ENCODE results near the gene QARS1. TPM values are rescaled to one million over a fixed set of nuclear protein-coding genes. Genes with fewer than 3 reads are reported as not detected.
A peak's percentile ranks its signal among the peaks of the same experiment; 100 is the strongest.

QARS1 gene
- total RNA-seq, 1 donor from 2014 or later = 177 TPM

DNA sequence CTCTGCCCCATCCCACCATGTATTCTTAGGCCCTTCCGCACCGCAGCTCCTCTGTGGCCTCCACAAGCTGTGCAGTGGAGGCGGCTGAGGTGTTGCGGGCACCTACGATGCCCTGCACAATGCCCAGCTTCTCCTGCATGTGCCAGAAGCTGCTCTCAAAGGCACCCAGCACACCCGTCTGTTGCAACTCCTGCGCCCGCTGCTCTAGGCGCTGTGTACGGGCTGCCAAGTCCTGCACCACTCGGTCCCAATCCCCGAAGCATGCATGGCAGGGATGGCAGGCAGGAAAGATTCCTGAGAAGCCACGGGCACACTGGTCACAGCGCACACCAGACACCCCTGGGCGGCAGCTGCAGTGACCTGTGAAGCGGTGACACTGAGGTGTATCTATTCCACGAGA is 19.1 kb upstream of the QARS1 start:
- no peaks in the 10 kb centered on the region for H3K9me3 Mint-ChIP-seq (ENCODE audit: low read depth)
- H3K27me3 Mint-ChIP-seq (ENCODE audit: low read depth) = no peaks in the 10 kb centered on the region
- H3K27ac Mint-ChIP-seq (ENCODE audit: unreplicated experiment) = no peak overlapping the region
- no peak overlapping the region for H3K4me3 Mint-ChIP-seq (ENCODE audit: unreplicated experiment)
- no peak for DNase-seq (ENCODE audit: low spot score)
- peaks cover 6% of the 10 kb centered on the region for H3K4me1 Mint-ChIP-seq (ENCODE audit: low read depth)
- TF ChIP-seq, protein P1, sequence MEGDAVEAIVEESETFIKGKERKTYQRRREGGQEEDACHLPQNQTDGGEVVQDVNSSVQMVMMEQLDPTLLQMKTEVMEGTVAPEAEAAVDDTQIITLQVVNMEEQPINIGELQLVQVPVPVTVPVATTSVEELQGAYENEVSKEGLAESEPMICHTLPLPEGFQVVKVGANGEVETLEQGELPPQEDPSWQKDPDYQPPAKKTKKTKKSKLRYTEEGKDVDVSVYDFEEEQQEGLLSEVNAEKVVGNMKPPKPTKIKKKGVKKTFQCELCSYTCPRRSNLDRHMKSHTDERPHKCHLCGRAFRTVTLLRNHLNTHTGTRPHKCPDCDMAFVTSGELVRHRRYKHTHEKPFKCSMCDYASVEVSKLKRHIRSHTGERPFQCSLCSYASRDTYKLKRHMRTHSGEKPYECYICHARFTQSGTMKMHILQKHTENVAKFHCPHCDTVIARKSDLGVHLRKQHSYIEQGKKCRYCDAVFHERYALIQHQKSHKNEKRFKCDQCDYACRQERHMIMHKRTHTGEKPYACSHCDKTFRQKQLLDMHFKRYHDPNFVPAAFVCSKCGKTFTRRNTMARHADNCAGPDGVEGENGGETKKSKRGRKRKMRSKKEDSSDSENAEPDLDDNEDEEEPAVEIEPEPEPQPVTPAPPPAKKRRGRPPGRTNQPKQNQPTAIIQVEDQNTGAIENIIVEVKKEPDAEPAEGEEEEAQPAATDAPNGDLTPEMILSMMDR (IDR thresholded peaks at IDR 0.05) = no peak
- H3K36me3 Mint-ChIP-seq (ENCODE audit: low read depth) = peaks cover 28% of the 10 kb centered on the region

DNA sequence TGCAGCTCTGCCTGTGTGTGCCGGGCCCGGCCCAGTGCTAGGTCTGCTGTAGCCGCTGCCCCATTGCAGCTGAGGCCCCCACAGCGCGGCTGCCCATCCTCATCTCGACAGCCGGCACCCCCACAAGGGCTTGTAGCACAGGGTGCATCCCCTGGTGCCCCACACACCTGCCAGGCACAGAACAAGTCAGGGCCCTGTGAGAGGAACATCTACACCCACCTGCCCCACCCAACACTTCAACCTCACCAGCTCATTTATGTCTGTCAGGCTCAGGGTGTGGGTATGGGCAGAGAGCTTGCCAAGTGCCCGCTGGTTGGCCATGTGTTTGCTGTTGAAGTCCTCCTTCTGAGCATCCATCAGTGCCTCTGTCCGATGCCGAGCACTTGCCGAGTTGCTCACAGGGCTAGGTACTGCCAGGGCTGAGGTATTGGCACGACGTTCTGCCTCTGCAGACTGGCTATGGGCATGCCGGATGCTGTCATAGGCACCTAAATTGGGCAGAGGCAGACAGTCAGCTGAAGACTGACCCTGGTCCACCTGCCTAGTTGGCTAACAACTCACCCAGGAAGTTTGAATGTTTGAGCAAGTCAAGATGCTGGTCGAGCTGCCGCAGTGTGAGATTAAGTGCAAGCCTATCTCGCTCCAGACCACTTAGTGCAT is 18.5 kb upstream of the QARS1 start:
- peaks cover 6% of the 10 kb centered on the region for H3K4me1 Mint-ChIP-seq (ENCODE audit: low read depth)
- H3K27ac Mint-ChIP-seq (ENCODE audit: unreplicated experiment) = peak overlapping the region; percentile 27
- H3K27me3 Mint-ChIP-seq (ENCODE audit: low read depth) = no peaks in the 10 kb centered on the region
- no peaks in the 10 kb centered on the region for H3K9me3 Mint-ChIP-seq (ENCODE audit: low read depth)
- peaks cover 24% of the 10 kb centered on the region for H3K36me3 Mint-ChIP-seq (ENCODE audit: low read depth)
- no peak overlapping the region for H3K4me3 Mint-ChIP-seq (ENCODE audit: unreplicated experiment)
- TF ChIP-seq, protein P1 (IDR thresholded peaks at IDR 0.05) = no peak
- DNase-seq (ENCODE audit: low spot score) = no peak

DNA sequence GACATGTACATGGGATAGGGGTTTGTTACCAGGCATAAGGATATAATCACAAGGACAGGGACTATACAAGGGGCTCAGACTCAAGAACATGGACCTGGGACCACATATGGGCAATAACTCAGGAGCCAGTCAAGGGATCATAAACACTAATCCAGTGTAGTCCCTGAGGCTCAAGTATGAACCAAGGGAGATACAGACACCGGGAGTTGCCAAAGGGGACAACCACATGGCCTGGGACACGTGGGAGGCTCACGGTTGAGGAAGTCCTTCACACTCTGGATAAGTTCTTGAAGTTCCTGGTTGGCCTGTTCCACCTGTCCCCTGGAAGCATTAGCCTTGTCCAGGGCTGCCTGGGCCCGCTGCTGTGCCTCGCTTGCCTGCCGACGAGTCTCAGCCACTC is 17.9 kb upstream of the QARS1 start:
- TF ChIP-seq, protein P1 (IDR thresholded peaks at IDR 0.05) = no peak
- H3K27ac Mint-ChIP-seq (ENCODE audit: unreplicated experiment) = no peak overlapping the region
- no peak for DNase-seq (ENCODE audit: low spot score)
- peaks cover 6% of the 10 kb centered on the region for H3K4me1 Mint-ChIP-seq (ENCODE audit: low read depth)
- peaks cover 27% of the 10 kb centered on the region for H3K36me3 Mint-ChIP-seq (ENCODE audit: low read depth)
- H3K9me3 Mint-ChIP-seq (ENCODE audit: low read depth) = no peaks in the 10 kb centered on the region
- H3K27me3 Mint-ChIP-seq (ENCODE audit: low read depth) = no peaks in the 10 kb centered on the region
- H3K4me3 Mint-ChIP-seq (ENCODE audit: unreplicated experiment) = no peak overlapping the region

DNA sequence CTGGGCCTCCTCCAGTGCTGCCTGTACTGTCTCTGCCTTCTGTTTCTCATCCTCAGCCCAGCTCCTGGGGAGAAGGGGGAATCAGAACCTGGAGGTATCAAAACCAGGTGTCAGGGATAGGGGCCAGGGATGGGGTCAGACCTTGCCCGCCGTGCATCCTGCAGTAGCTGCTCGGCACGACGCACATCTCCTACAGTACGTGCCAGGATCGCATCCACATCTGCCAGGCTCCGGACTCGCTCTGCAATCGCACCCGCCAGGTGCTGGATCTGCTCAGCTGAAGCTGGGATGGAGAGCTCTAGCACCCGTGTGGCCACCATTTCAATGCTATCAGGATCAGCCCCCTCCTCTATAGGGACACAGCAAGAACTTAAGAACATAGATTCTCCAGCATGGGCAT is 17.5 kb upstream of the QARS1 start:
- no peaks in the 10 kb centered on the region for H3K9me3 Mint-ChIP-seq (ENCODE audit: low read depth)
- peak overlapping the region; percentile 54 for H3K27ac Mint-ChIP-seq (ENCODE audit: unreplicated experiment)

DNA sequence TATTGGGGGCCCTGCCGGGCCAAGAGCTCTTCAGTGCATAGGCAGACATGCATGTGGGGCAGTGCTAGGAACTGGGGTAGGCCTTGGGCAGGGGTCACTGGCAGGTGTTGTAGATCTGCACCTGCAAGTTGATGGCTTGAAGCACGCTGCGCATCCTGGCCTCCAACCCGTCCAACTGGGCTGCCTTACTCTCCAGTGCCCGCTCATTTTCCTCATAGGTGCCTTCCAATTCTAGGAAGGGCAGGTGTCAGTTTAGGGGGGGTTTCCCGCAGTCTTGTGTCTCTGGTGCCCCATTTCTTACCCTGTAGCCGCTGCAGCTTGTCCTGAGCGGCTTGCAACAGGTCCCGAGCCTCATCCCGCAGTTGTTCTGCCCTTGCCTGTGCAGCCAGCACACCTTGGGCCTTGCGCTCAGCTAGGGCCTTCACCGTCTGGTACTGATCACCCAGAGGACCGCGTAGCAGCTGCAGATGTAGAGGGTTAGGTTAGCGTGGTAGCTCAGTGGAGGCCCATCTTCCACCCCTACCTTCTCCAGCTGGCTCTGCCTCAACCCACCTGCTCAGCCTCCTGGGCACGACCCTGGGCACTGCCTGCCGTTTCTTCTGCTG is 16.7 kb upstream of the QARS1 start:
- no peaks in the 10 kb centered on the region for H3K27me3 Mint-ChIP-seq (ENCODE audit: low read depth)
- H3K27ac Mint-ChIP-seq (ENCODE audit: unreplicated experiment) = peak overlapping the region; percentile 54
- DNase-seq (ENCODE audit: low spot score) = no peak
- H3K9me3 Mint-ChIP-seq (ENCODE audit: low read depth) = no peaks in the 10 kb centered on the region
- peaks cover 31% of the 10 kb centered on the region for H3K36me3 Mint-ChIP-seq (ENCODE audit: low read depth)
- peaks cover 6% of the 10 kb centered on the region for H3K4me1 Mint-ChIP-seq (ENCODE audit: low read depth)
- peak overlapping the region; percentile 70 for H3K4me3 Mint-ChIP-seq (ENCODE audit: unreplicated experiment)
- TF ChIP-seq, protein P1 (IDR thresholded peaks at IDR 0.05) = no peak

More for the DNA sequence above, 17.5 kb upstream of the QARS1 start:
- Mint-ChIP-seq H3K4me3 (ENCODE audit: unreplicated experiment) (no peak overlapping the region), H3K4me1 (ENCODE audit: low read depth) (peaks cover 6% of the 10 kb centered on the region), H3K27me3 (ENCODE audit: low read depth) (no peaks in the 10 kb centered on the region), H3K36me3 (ENCODE audit: low read depth) (peaks cover 29% of the 10 kb centered on the region)
- TF ChIP-seq, protein P1 (IDR thresholded peaks at IDR 0.05) = no peak
- no peak for DNase-seq (ENCODE audit: low spot score)
